ENCODE results near the gene COL4A3. TPM values are rescaled to one million over a fixed set of nuclear protein-coding genes. Genes with fewer than 3 reads are reported as not detected.
"Not testable (repeated sequence)": the region's sequence is repeated elsewhere in the genome, so short reads cannot be mapped to it uniquely, and the experiment has no call there.

The COL4A3 gene
- total RNA-seq, 1 experiment from 2014 or later, result 17.6 TPM

DNA sequence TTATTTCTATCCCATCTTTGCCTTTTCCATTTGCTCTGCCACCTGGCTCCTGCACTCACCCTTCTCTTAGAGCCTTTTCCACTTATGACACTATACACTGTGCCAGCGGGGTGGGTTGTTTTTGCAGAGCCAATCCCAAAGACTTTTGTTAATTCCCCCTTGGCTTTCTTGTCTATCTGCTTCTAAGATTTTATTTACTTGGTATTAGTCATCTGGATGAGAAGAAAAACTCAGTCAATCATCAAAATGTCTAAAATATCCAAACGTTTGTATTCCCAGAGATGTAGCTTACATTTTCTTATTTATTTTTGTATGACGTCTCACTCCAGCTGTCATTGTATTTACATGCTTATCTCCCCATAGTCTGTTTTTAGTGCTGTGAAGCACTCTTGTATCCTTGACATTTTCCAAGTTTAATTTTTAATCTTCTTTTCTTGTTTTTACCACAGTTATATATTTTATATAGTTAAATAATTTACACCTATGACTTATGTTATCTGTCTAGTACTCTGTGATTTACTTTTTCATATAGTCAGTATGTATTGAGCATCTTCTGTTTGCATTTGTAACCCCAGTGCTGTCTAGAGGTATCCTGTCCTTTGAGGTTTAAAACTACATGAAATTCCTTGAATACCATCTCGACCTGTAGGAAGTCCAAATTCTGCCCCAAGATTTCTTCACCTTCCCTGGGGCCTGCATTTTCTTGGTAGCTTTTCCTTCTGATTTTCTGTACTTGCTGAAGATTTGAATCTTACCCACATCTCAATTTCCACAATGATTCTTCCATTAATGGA, 55.1 kb downstream of the COL4A3 start:
- Mint-ChIP-seq H3K27ac (ENCODE audit: unreplicated experiment) (no peak overlapping the region), H3K27me3 (ENCODE audit: unreplicated experiment) (no peaks in the 10 kb centered on the region), H3K36me3 (ENCODE audit: insufficient read depth, unreplicated experiment) (no peaks in the 10 kb centered on the region), H3K4me3 (ENCODE audit: low read depth, unreplicated experiment) (no peak overlapping the region), H3K4me1 (ENCODE audit: low read depth, unreplicated experiment) (peaks cover 19% of the 10 kb centered on the region), H3K9me3 (ENCODE audit: low read depth, unreplicated experiment) (no peaks in the 10 kb centered on the region)
- BruUV-seq (replicated peaks), result no TSS peak
- no peak for DNase-seq
- intact Hi-C loops (cut with micrococcal nuclease; ENCODE audit: unreplicated experiment), result loop anchor here (5.0 to 10.0 kb wide), 2 partner anchors 37 to 185 kb away; no protein-coding TSS in a partner anchor
- CTCF ChIA-PET, result no interaction called here
- TF ChIP-seq CTCF (IDR thresholded peaks at IDR 0.05; ENCODE audit: unreplicated experiment), result no peak

DNA sequence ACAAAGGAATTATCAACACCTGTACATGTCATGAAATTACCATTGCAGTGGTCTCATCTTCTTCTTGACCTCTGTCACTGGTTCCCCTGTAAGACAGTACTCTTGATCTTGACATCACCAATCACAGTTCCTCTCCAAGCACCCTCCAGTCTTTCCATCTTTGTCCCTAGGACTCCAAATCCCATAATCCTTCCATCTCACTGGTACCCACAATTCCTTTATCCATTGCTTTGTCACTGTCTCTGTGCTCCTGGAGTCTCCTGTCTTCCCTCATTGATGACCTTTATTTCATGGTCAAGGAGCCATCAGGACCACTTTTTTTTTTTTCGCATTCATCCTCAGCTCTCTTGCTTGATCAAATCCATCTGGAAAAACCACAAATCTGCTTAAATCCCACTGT, 56.7 kb downstream of the COL4A3 start:
- no peaks in the 10 kb centered on the region for H3K9me3 Mint-ChIP-seq (ENCODE audit: low read depth, unreplicated experiment)
- no peak for TF ChIP-seq CTCF (IDR thresholded peaks at IDR 0.05; ENCODE audit: unreplicated experiment)
- H3K27me3 Mint-ChIP-seq (ENCODE audit: unreplicated experiment), result no peaks in the 10 kb centered on the region
- no peak overlapping the region for H3K27ac Mint-ChIP-seq (ENCODE audit: unreplicated experiment)
- H3K4me1 Mint-ChIP-seq (ENCODE audit: low read depth, unreplicated experiment), result peaks cover 19% of the 10 kb centered on the region
- intact Hi-C loops (cut with micrococcal nuclease; ENCODE audit: unreplicated experiment), result loop anchor here (5.0 to 10.0 kb wide), 2 partner anchors 39 to 186 kb away; no protein-coding TSS in a partner anchor
- H3K36me3 Mint-ChIP-seq (ENCODE audit: insufficient read depth, unreplicated experiment), result no peaks in the 10 kb centered on the region
- no peak for DNase-seq
- CTCF ChIA-PET, result no interaction called here
- H3K4me3 Mint-ChIP-seq (ENCODE audit: low read depth, unreplicated experiment), result no peak overlapping the region
- BruUV-seq (replicated peaks), result no TSS peak

DNA sequence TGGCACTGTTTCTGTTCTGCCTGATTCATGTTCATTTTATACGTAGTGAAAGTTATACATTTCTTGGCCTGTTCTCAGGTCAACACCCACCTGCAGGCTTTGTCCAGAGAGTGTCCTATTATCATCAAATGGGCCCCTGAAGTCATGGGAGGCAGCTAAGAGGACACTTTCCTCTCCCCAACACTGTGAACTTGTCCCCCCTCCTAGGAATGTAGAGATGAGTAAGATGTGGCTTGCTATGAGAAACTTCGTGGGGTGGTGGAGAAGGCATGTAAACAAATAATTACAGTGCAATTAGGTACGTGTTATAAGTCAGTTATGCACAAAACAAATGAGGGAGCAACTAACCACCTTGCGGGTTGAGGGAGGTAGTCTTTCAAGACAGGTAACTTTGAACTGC, 57.9 kb downstream of the COL4A3 start:
- Mint-ChIP-seq H3K27me3 (ENCODE audit: unreplicated experiment) (no peaks in the 10 kb centered on the region), H3K4me1 (ENCODE audit: low read depth, unreplicated experiment) (peaks cover 20% of the 10 kb centered on the region), H3K4me3 (ENCODE audit: low read depth, unreplicated experiment) (no peak overlapping the region), H3K36me3 (ENCODE audit: insufficient read depth, unreplicated experiment) (no peaks in the 10 kb centered on the region), H3K27ac (ENCODE audit: unreplicated experiment) (no peak overlapping the region), H3K9me3 (ENCODE audit: low read depth, unreplicated experiment) (no peaks in the 10 kb centered on the region)
- BruUV-seq (replicated peaks), result no TSS peak
- DNase-seq, result no peak
- CTCF ChIA-PET, result no interaction called here
- TF ChIP-seq CTCF (IDR thresholded peaks at IDR 0.05; ENCODE audit: unreplicated experiment), result no peak
- intact Hi-C loops (cut with micrococcal nuclease; ENCODE audit: unreplicated experiment), result loop anchor here (5.0 to 10.0 kb wide), 2 partner anchors 40 to 187 kb away; no protein-coding TSS in a partner anchor

GRCh38 chr2:227225641-227226040, 61.2 kb downstream of the COL4A3 start:
- not testable (repeated sequence) for BruUV-seq (replicated peaks); DNase-seq; H3K27me3 Mint-ChIP-seq (ENCODE audit: unreplicated experiment); H3K4me3 Mint-ChIP-seq (ENCODE audit: low read depth, unreplicated experiment); H3K36me3 Mint-ChIP-seq (ENCODE audit: insufficient read depth, unreplicated experiment); H3K9me3 Mint-ChIP-seq (ENCODE audit: low read depth, unreplicated experiment); H3K27ac Mint-ChIP-seq (ENCODE audit: unreplicated experiment)
- H3K4me1 Mint-ChIP-seq (ENCODE audit: low read depth, unreplicated experiment), result peaks cover 25% of the 10 kb centered on the region
- intact Hi-C loops (cut with micrococcal nuclease; ENCODE audit: unreplicated experiment), result loop anchor here (10.0 kb wide), 1 partner anchor 191 kb away; no protein-coding TSS in a partner anchor
- CTCF ChIA-PET, result interaction anchor here (0.6 kb wide), 1 partner anchor 53 kb away, joined by 3 read pairs; no protein-coding TSS in a partner anchor
